ENCODE data around the gene MAEA. TPM values are rescaled to one million over a fixed set of nuclear protein-coding genes. Genes with fewer than 3 reads are reported as not detected.
A peak's percentile ranks its signal among the peaks of the same experiment; 100 is the strongest.

MAEA gene
- total and polyA plus RNA-seq, 4 experiments from 2014 or later, result 54.1 to 106 (median 85.8) TPM

- Mint-ChIP-seq H3K4me1 (peaks cover 20 to 38% (median 27%) of the 10 kb centered on the region in 4 donors), H3K27ac (no peak overlapping the region), H3K27me3 (no peaks in the 10 kb centered on the region), H3K4me3 (no peak overlapping the region), H3K9me3 (peaks cover 0 to 5% (median 0%) of the 10 kb centered on the region in 8 donors), H3K36me3 (peaks cover 28 to 55% of the 10 kb centered on the region in 2 donors)
- ChIA-PET CTCF (ENCODE audit: partially characterized antibody) (no interaction called here), POLR2A (ENCODE audit: partially characterized antibody) (interaction anchor here (1.0 to 1.5 kb wide), 2 partner anchors 15 to 31 kb away, joined by 5 to 9 read pairs; partner anchors contain the start of gene UVSSA)
- no peak overlapping the region for H3K27ac ChIP-seq (ENCODE audit: low read depth, low read length)
- H3K27me3 ChIP-seq (ENCODE audit: insufficient read depth, low read length), result no peaks in the 10 kb centered on the region
- peaks cover 28% of the 10 kb centered on the region for H3K4me1 ChIP-seq (ENCODE audit: insufficient read depth, low read length)
- no peaks in the 10 kb centered on the region for H3K9me3 ChIP-seq (ENCODE audit: control insufficient read depth in 1 of 2, low read length in 2 of 2)
- intact Hi-C loops (cut with micrococcal nuclease), result no loop called here
- H3K36me3 ChIP-seq (ENCODE audit: insufficient read depth, low read length), result peaks cover 43% of the 10 kb centered on the region
- DNase-seq, result no peak
- H3K4me3 ChIP-seq (ENCODE audit: low read length in 2 of 2), result no peak overlapping the region
Measured at GRCh38 chr4:1315306-1315705, 25.6 kb downstream of the MAEA start.

DNA sequence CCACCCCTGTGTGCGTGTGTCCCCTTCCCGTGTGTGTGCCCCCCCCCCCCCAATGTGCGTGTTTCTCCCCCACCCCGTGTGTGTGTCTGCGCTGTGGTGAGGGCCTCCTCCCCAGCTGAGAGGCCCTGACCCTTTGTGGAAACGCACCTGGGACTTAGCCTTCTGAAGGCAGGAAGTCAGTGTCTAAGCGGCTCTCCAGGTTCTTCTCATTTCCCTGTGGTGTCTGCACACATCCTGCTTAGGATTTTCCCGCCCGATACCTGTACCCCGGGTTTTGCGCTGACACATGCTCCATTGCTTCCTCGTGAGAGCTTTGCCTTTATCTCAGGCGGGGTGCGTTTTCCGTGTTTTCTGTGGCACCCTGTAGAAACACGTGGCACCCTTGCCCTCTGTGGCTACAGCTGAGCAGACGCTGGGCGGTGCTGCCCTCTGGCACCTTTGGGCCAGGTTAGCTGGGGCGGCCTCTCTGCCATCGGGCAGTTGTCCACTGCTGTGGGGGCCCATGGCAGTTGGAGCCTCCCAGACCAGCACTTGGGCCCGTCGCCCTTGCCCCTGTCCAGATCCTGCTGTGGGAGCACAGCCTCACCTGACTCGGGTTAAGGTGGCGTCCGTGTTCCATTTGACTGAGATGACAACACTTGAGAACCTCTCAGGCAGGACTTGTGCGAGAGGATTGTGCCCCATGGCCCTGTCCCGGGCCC lies 26.3 kb downstream of the MAEA start:
- Mint-ChIP-seq H3K4me1 (peaks cover 20 to 32% (median 25%) of the 10 kb centered on the region in 4 donors), H3K27ac (peak overlapping the region in 3 of 7 donors; percentile 60 to 74 (median 74)), H3K9me3 (peaks cover 0 to 5% (median 0%) of the 10 kb centered on the region in 8 donors), H3K27me3 (no peaks in the 10 kb centered on the region), H3K36me3 (peaks cover 32 to 60% of the 10 kb centered on the region in 2 donors), H3K4me3 (peak overlapping the region in 1 of 8 donors; percentile 53)
- H3K4me1 ChIP-seq (ENCODE audit: insufficient read depth, low read length), result peaks cover 21% of the 10 kb centered on the region
- intact Hi-C loops (cut with micrococcal nuclease), result no loop called here
- POLR2A ChIA-PET (ENCODE audit: partially characterized antibody), result interaction anchor here (1.0 kb wide), 1 partner anchor 14 kb away, joined by 5 read pairs; no protein-coding TSS in a partner anchor
- no peak overlapping the region for H3K4me3 ChIP-seq (ENCODE audit: low read length in 2 of 2)
- peak overlapping the region; percentile 9 for H3K27ac ChIP-seq (ENCODE audit: low read depth, low read length)
- DNase-seq, result no peak
- H3K36me3 ChIP-seq (ENCODE audit: insufficient read depth, low read length), result peaks cover 43% of the 10 kb centered on the region
- CTCF ChIA-PET (ENCODE audit: partially characterized antibody), result no interaction called here
- H3K27me3 ChIP-seq (ENCODE audit: insufficient read depth, low read length), result no peaks in the 10 kb centered on the region
- H3K9me3 ChIP-seq (ENCODE audit: control insufficient read depth in 1 of 2, low read length in 2 of 2), result no peaks in the 10 kb centered on the region

GRCh38 chr4:1316537-1317168 lies 27.0 kb downstream of the MAEA start:
- peaks cover 0 to 5% (median 0%) of the 10 kb centered on the region in 8 donors for H3K9me3 Mint-ChIP-seq
- DNase-seq, result no peak
- CTCF ChIA-PET (ENCODE audit: partially characterized antibody), result interaction anchor here (2.0 kb wide), 1 partner anchor 36 kb away, joined by 7 read pairs; no protein-coding TSS in a partner anchor
- H3K36me3 Mint-ChIP-seq, result peaks cover 37 to 61% of the 10 kb centered on the region in 2 donors
- peak overlapping the region in 2 of 7 donors; percentile 52 to 73 for H3K27ac Mint-ChIP-seq
- Histone ChIP-seq H3K27ac (ENCODE audit: low read depth, low read length) (peak overlapping the region; percentile 9), H3K4me3 (ENCODE audit: low read length in 2 of 2) (no peak overlapping the region), H3K27me3 (ENCODE audit: insufficient read depth, low read length) (no peaks in the 10 kb centered on the region), H3K9me3 (ENCODE audit: control insufficient read depth in 1 of 2, low read length in 2 of 2) (no peaks in the 10 kb centered on the region), H3K36me3 (ENCODE audit: insufficient read depth, low read length) (peaks cover 43% of the 10 kb centered on the region), H3K4me1 (ENCODE audit: insufficient read depth, low read length) (peaks cover 14% of the 10 kb centered on the region)
- intact Hi-C loops (cut with micrococcal nuclease), result no loop called here
- no peak overlapping the region for H3K4me3 Mint-ChIP-seq
- peaks cover 15 to 27% (median 23%) of the 10 kb centered on the region in 4 donors for H3K4me1 Mint-ChIP-seq
- POLR2A ChIA-PET (ENCODE audit: partially characterized antibody), result no interaction called here
- no peaks in the 10 kb centered on the region for H3K27me3 Mint-ChIP-seq

DNA sequence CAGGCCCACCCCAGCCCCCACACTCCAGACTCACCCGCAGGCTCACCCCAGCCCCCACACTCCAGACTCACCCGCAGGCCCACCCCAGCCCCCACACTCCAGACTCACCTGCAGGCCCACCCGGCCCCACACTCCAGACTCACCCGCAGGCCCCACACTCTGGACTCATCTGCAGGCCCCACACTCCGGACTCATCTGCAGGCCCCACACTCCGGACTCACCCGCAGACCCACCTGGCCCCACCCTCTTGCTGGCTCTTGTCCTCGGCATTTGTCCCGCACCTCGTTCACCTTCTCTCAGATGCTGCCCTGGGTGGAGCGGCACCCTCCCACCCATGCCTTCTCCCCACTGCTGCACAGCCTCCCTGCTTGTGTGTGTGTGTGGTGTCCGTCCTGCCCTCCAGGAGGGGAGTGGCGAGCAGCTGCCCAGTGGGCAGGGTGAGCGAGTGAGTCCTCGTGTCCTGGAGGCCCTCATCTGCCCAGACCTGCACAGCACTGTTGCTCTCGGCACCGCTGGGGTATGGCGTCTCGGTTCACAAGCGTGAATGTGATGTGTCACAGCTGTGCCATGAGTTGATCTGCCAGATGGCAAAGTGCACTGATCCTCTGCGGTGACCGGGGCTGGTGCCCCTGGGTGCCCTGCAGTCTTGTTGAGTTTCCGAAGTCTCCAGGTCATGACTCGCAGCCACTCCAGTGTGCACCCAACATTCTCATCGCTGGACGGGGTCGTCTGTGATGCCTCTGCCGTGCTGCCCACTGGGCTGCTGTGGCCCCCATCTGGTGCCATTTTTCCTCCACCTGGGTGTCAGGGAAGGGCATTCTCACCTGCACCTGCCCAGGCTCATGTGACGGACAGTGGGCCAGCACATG lies 27.7 kb downstream of the MAEA start:
- no peak overlapping the region for H3K4me3 ChIP-seq (ENCODE audit: low read length in 2 of 2)
- H3K4me1 ChIP-seq (ENCODE audit: insufficient read depth, low read length), result peaks cover 9% of the 10 kb centered on the region
- peaks cover 14 to 21% (median 19%) of the 10 kb centered on the region in 4 donors for H3K4me1 Mint-ChIP-seq
- H3K27me3 ChIP-seq (ENCODE audit: insufficient read depth, low read length), result no peaks in the 10 kb centered on the region
- H3K4me3 Mint-ChIP-seq, result no peak overlapping the region
- intact Hi-C loops (cut with micrococcal nuclease), result loop anchor here (1.0 kb wide), 1 partner anchor 29 kb away; no protein-coding TSS in a partner anchor
- ChIA-PET POLR2A (ENCODE audit: partially characterized antibody) (interaction anchor here (1.8 kb wide), 1 partner anchor 29 kb away, joined by 11 read pairs; no protein-coding TSS in a partner anchor), CTCF (ENCODE audit: partially characterized antibody) (interaction anchor here (2.0 to 2.7 kb wide), 2 partner anchors 29 to 35 kb away, joined by 7 to 14 read pairs; partner anchors contain the start of gene UVSSA)
- peaks cover 40 to 56% of the 10 kb centered on the region in 2 donors for H3K36me3 Mint-ChIP-seq
- peak in 1 of 5 donors; percentile 20 for DNase-seq
- H3K36me3 ChIP-seq (ENCODE audit: insufficient read depth, low read length), result peaks cover 49% of the 10 kb centered on the region
- H3K9me3 Mint-ChIP-seq, result peaks cover 0 to 5% (median 0%) of the 10 kb centered on the region in 8 donors
- no peaks in the 10 kb centered on the region for H3K9me3 ChIP-seq (ENCODE audit: control insufficient read depth in 1 of 2, low read length in 2 of 2)
- no peak overlapping the region for H3K27ac Mint-ChIP-seq
- H3K27ac ChIP-seq (ENCODE audit: low read depth, low read length), result no peak overlapping the region
- H3K27me3 Mint-ChIP-seq, result no peaks in the 10 kb centered on the region

- CTCF ChIA-PET (ENCODE audit: partially characterized antibody), result interaction anchor here (1.2 to 2.7 kb wide), 5 partner anchors 8 to 35 kb away, joined by 5 to 14 read pairs (median 6); partner anchors contain the start of gene UVSSA
- DNase-seq, result no peak
- no peaks in the 10 kb centered on the region for H3K27me3 ChIP-seq (ENCODE audit: insufficient read depth, low read length)
- Mint-ChIP-seq H3K36me3 (peaks cover 42 to 57% of the 10 kb centered on the region in 2 donors), H3K9me3 (peaks cover 0 to 5% (median 0%) of the 10 kb centered on the region in 8 donors), H3K27me3 (no peaks in the 10 kb centered on the region), H3K27ac (peak overlapping the region in 3 of 7 donors; percentile 35 to 72 (median 47)), H3K4me1 (peaks cover 14 to 21% (median 19%) of the 10 kb centered on the region in 4 donors), H3K4me3 (no peak overlapping the region)
- H3K4me1 ChIP-seq (ENCODE audit: insufficient read depth, low read length), result peaks cover 9% of the 10 kb centered on the region
- H3K36me3 ChIP-seq (ENCODE audit: insufficient read depth, low read length), result peaks cover 46% of the 10 kb centered on the region
- POLR2A ChIA-PET (ENCODE audit: partially characterized antibody), result interaction anchor here (1.4 to 1.8 kb wide), 2 partner anchors 12 to 28 kb away, joined by 5 to 11 read pairs; no protein-coding TSS in a partner anchor
- no peak overlapping the region for H3K4me3 ChIP-seq (ENCODE audit: low read length in 2 of 2)
- intact Hi-C loops (cut with micrococcal nuclease), result loop anchor here (1.0 kb wide), 1 partner anchor 28 kb away; no protein-coding TSS in a partner anchor
- no peaks in the 10 kb centered on the region for H3K9me3 ChIP-seq (ENCODE audit: control insufficient read depth in 1 of 2, low read length in 2 of 2)
- no peak overlapping the region for H3K27ac ChIP-seq (ENCODE audit: low read depth, low read length)
Measured at GRCh38 chr4:1318046-1318375, 28.3 kb downstream of the MAEA start.

DNA sequence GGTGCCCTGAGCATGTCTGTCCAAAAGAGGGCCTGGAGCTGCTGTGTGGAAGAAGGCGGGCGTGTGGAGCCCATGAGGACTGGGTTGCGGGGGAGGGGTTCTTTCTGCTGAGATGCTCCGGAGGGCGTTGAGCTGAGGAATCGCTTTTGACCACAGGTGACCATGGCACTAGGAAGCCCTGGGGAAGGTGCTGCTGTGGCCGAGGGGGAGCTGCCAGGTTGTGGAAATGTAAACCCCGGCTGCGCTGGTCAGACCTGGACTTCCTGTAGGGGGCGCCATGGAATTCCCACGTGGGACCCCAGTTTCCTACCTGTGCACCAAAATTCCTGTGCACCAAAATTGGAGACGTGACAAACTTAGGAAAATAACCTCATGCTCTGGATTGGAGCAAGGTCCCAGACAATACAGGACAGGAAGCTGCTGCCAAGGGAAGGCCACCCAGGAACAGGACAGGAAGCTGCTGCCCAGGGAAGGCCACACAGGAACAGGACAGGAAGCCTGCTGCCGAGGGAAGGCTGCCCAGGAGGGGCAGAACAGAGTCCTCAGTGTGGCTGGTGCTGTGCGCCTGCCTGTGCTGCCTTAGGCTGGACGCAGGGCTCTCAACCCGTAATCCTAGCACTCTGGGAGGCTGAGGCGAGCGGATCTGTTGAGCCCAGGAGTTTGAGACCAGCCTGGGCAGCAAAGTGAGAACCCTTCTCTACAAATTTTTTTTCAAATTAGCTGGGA lies 29.0 kb downstream of the MAEA start:
- DNase-seq, result peak in 1 of 5 donors; percentile 28

More for the DNA sequence above, 29.0 kb downstream of the MAEA start:
- Mint-ChIP-seq H3K36me3 (peaks cover 42 to 52% of the 10 kb centered on the region in 2 donors), H3K9me3 (peaks cover 0 to 5% (median 0%) of the 10 kb centered on the region in 8 donors), H3K27ac (peak overlapping the region in 6 of 7 donors; percentile 35 to 77 (median 50)), H3K27me3 (no peaks in the 10 kb centered on the region), H3K4me1 (peaks cover 14 to 21% (median 19%) of the 10 kb centered on the region in 4 donors), H3K4me3 (no peak overlapping the region)
- Histone ChIP-seq H3K27ac (ENCODE audit: low read depth, low read length) (no peak overlapping the region), H3K9me3 (ENCODE audit: control insufficient read depth in 1 of 2, low read length in 2 of 2) (no peaks in the 10 kb centered on the region), H3K4me1 (ENCODE audit: insufficient read depth, low read length) (peaks cover 9% of the 10 kb centered on the region), H3K4me3 (ENCODE audit: low read length in 2 of 2) (no peak overlapping the region), H3K27me3 (ENCODE audit: insufficient read depth, low read length) (no peaks in the 10 kb centered on the region), H3K36me3 (ENCODE audit: insufficient read depth, low read length) (peaks cover 44% of the 10 kb centered on the region)
- POLR2A ChIA-PET (ENCODE audit: partially characterized antibody), result interaction anchor here (1.4 to 1.8 kb wide), 2 partner anchors 11 to 27 kb away, joined by 5 to 11 read pairs; no protein-coding TSS in a partner anchor
- CTCF ChIA-PET (ENCODE audit: partially characterized antibody), result interaction anchor here (1.2 to 2.7 kb wide), 6 partner anchors 9 to 34 kb away, joined by 3 to 14 read pairs (median 6); partner anchors contain the start of gene UVSSA
- intact Hi-C loops (cut with micrococcal nuclease), result loop anchor here (1.0 kb wide), 1 partner anchor 28 kb away; no protein-coding TSS in a partner anchor
